A673 (cell line): Measurements from ENCODE around the gene LATS2. TPM values are rescaled to one million over a fixed set of nuclear protein-coding genes. Genes with fewer than 3 reads are reported as not detected.

Experiments
- BruUV-seq: library from RNA; stranded (reverse); fragments of 400-500 nt; replicated peaks from 2 replicates; lab custom pipeline; 2021; lab: Mats Ljungman, UMichigan
- CTCF ChIA-PET: fragments of 300-600 bp; sonication (Branson Sonifier 250); formaldehyde crosslinking; loops from one replicate; lab custom pipeline; 2022; ENCODE audit warnings: antibody characterized with exemption; lab: Charles Lee
- POLR2A ChIA-PET: fragments of 300-600 bp; sonication (Branson Sonifier 250); formaldehyde crosslinking; loops from one replicate; lab custom pipeline; 2022; ENCODE audit warnings: antibody characterized with exemption; ENCODE audit not compliant: low non-redundant PET; lab: Charles Lee
- DNase-seq: peaks from one replicate; pipeline ENCODE4 v3.0.0-alpha.2; 2015; ENCODE audit warnings: low spot score
- H3K27ac ChIP-seq: fragments of 200-600 bp; sonication (generic); 2 replicates; pipeline ENCODE4 v1.5.1; 2016; ENCODE audit warnings: mixed run types, low read depth, mild to moderate bottlenecking, mixed read lengths, antibody characterized with exemption, low read length; ENCODE audit not compliant: poor library complexity, severe bottlenecking
- H3K27me3 ChIP-seq: fragments of 200-600 bp; sonication (generic); replicated peaks from 2 replicates; pipeline ENCODE4 v1.6.1; 2017; ENCODE audit warnings: mixed run types, low read depth, mild to moderate bottlenecking, mixed read lengths, antibody characterized with exemption, low read length; ENCODE audit not compliant: insufficient read depth, poor library complexity
- H3K36me3 ChIP-seq: fragments of 200-600 bp; sonication (generic); 2 replicates; pipeline ENCODE4 v1.6.1; 2016; ENCODE audit warnings: mixed run types, mild to moderate bottlenecking, mixed read lengths, antibody characterized with exemption, low read length; ENCODE audit not compliant: insufficient read depth, poor library complexity, severe bottlenecking
- H3K4me1 ChIP-seq: fragments of 200-600 bp; sonication (generic); 2 replicates; pipeline ENCODE4 v1.6.1; 2017; ENCODE audit warnings: mixed run types, mild to moderate bottlenecking, mixed read lengths, antibody characterized with exemption, low read length; ENCODE audit not compliant: insufficient read depth, poor library complexity, severe bottlenecking
- H3K4me3 ChIP-seq: fragments of 200-600 bp; sonication (generic); 2 replicates; pipeline ENCODE4 v1.5.1; 2016; ENCODE audit warnings: low read depth, mixed run types, mild to moderate bottlenecking, mixed read lengths, low read length; ENCODE audit not compliant: poor library complexity, severe bottlenecking
- H3K9me3 ChIP-seq: fragments of 200-600 bp; sonication (generic); 2 replicates; pipeline ENCODE4 v1.6.1; 2016; ENCODE audit warnings: mixed run types, low read depth, mild to moderate bottlenecking, mixed read lengths, antibody characterized with exemption, low read length; ENCODE audit not compliant: poor library complexity, severe bottlenecking
- CTCF ChIP-seq: fragments of 300-800, 200-600 bp; sonication (generic); conservative IDR thresholded peaks from 2 replicates; pipeline ENCODE4 v1.5.1; 2017; ENCODE audit warnings: low read depth, mild to moderate bottlenecking, antibody characterized with exemption, low read length, moderate library complexity, mixed read lengths
- EZH2 ChIP-seq: fragments of 200-600 bp; sonication (generic); IDR thresholded peaks from 2 replicates; pipeline ENCODE4 v1.6.1; 2017; ENCODE audit warnings: borderline replicate concordance, low read depth, mild to moderate bottlenecking, mixed read lengths, antibody characterized with exemption, low read length; ENCODE audit not compliant: poor library complexity, severe bottlenecking
- intact Hi-C: fragments of 100-400 bp; cut with micrococcal nuclease; formaldehyde crosslinking; loops from one replicate; pipeline ENCODE4 v1.10.0; 2022; ENCODE audit not compliant: unreplicated experiment
- total RNA-seq: library from RNA; stranded (reverse); gene quantifications from 2 replicates; pipeline ENCODE4 v1.2.3, GENCODE V29; 2021

Gene LATS2
- total RNA-seq, 1 experiment from 2014 or later: 13.1 TPM

GRCh38 chr13:20924758-20925394 lies 136.5 kb downstream of the LATS2 start:
- peak; percentile 88 for DNase-seq
- H3K27ac ChIP-seq: no peak overlapping the region
- intact Hi-C loops: loop anchor here (1.0 to 10.0 kb wide), 4 partner anchors 100 to 740 kb away; no protein-coding TSS in a partner anchor
- no peaks in the 10 kb centered on the region for H3K27me3 ChIP-seq
- no peaks in the 10 kb centered on the region for H3K36me3 ChIP-seq
- TF ChIP-seq EZH2: no peak
- peak; percentile 85 for TF ChIP-seq CTCF
- H3K9me3 ChIP-seq: no peaks in the 10 kb centered on the region
- no TSS peak for BruUV-seq
- POLR2A ChIA-PET: interaction anchor here (0.7 kb wide), 2 partner anchors 56 to 749 kb away, joined by 3 to 6 read pairs; no protein-coding TSS in a partner anchor
- H3K4me1 ChIP-seq: no peaks in the 10 kb centered on the region
- CTCF ChIA-PET: interaction anchor here (0.6 to 1.5 kb wide), 7 partner anchors 9 to 431 kb away, joined by 3 to 14 read pairs (median 4); no protein-coding TSS in a partner anchor
- no peak overlapping the region for H3K4me3 ChIP-seq

GRCh38 chr13:20923272-20923671 lies 138.1 kb downstream of the LATS2 start:
- ChIA-PET POLR2A (no interaction called here), CTCF (interaction anchor here (1.5 kb wide), 1 partner anchor 427 kb away, joined by 4 read pairs; no protein-coding TSS in a partner anchor)
- no peak for DNase-seq
- no peaks in the 10 kb centered on the region for H3K9me3 ChIP-seq
- no TSS peak for BruUV-seq
- H3K27ac ChIP-seq: no peak overlapping the region
- intact Hi-C loops: loop anchor here (10.0 kb wide), 2 partner anchors 98 to 738 kb away; no protein-coding TSS in a partner anchor
- no peaks in the 10 kb centered on the region for H3K27me3 ChIP-seq
- no peak overlapping the region for H3K4me3 ChIP-seq
- TF ChIP-seq CTCF (no peak), EZH2 (no peak)
- H3K4me1 ChIP-seq: no peaks in the 10 kb centered on the region
- H3K36me3 ChIP-seq: no peaks in the 10 kb centered on the region

Other genes with a start within 250 kb of the LATS2 start
- 34.5 and 39.8 TPM in 2 replicates for gene XPO4, start 158.8 kb downstream of the LATS2 start, total RNA-seq
- gene SAP18, start 78.5 kb upstream of the LATS2 start, total RNA-seq: 465 and 474 TPM in 2 replicates
- 93.3 and 109 TPM in 2 replicates for gene SKA3, start 115.0 kb upstream of the LATS2 start, total RNA-seq
- gene MRPL57, start 115.1 kb upstream of the LATS2 start, total RNA-seq: 53.1 and 53.3 TPM in 2 replicates